OCI-LY1 (cell line): Measurements from ENCODE around the gene GBP7.

Source experiments
- H2AFZ ChIP-seq: fragments of 200-600 bp; sonication (generic), shearing (Covaris generic); 2 replicates; pipeline ENCODE4 v1.6.0; 2014; ENCODE audit warnings: antibody characterized with exemption, mild to moderate bottlenecking, low read length
- H3F3A ChIP-seq: fragments of 200-600 bp; sonication (generic), shearing (Covaris generic); 2 replicates; pipeline ENCODE4 v1.6.0; 2014; ENCODE audit warnings: mild to moderate bottlenecking, antibody characterized with exemption, low read length, moderate library complexity; ENCODE audit not compliant: insufficient read depth
- H3K27ac ChIP-seq: fragments of 200-600 bp; sonication (generic); 2 replicates; pipeline ENCODE4 v1.5.1; 2014; ENCODE audit warnings: low read length, mixed run types, mild to moderate bottlenecking, low read depth; ENCODE audit not compliant: poor library complexity, severe bottlenecking
- H3K27me3 ChIP-seq: fragments of 200-600 bp; sonication (generic); 2 replicates; pipeline ENCODE4 v1.6.0; 2014; ENCODE audit warnings: antibody characterized with exemption, mild to moderate bottlenecking, low read length, moderate library complexity; ENCODE audit not compliant: insufficient read depth
- H3K36me3 ChIP-seq: fragments of 200-600 bp; sonication (generic); 2 replicates; pipeline ENCODE4 v1.6.1; 2014; ENCODE audit warnings: mild to moderate bottlenecking, antibody characterized with exemption, low read length, moderate library complexity, mixed read lengths; ENCODE audit not compliant: insufficient read depth
- H3K4me1 ChIP-seq: fragments of 200-600 bp; sonication (generic); 2 replicates; pipeline ENCODE4 v1.5.1; 2014; ENCODE audit warnings: mild to moderate bottlenecking, low read length, moderate library complexity; ENCODE audit not compliant: insufficient read depth, severe bottlenecking
- H3K4me2 ChIP-seq: fragments of 200-600 bp; sonication (generic), shearing (Covaris generic); 2 replicates; pipeline ENCODE4 v1.6.1; 2014; ENCODE audit warnings: low read length
- H3K4me3 ChIP-seq: fragments of 200-600 bp; sonication (generic); 2 replicates; pipeline ENCODE4 v1.5.1; 2014; ENCODE audit warnings: low read length, low read depth, mild to moderate bottlenecking, mixed read lengths; ENCODE audit not compliant: poor library complexity, severe bottlenecking
- H3K79me2 ChIP-seq: fragments of 200-600 bp; shearing (Covaris generic); 2 replicates; pipeline ENCODE4 v1.6.1; 2016; ENCODE audit warnings: mixed run types, low read length, mixed read lengths; ENCODE audit not compliant: insufficient read depth
- H3K9ac ChIP-seq: fragments of 200-600 bp; sonication (generic), shearing (Covaris generic); 2 replicates; pipeline ENCODE4 v1.6.1; 2014; ENCODE audit warnings: mild to moderate bottlenecking, low read length, mixed read lengths
- H3K9me2 ChIP-seq: fragments of 200-600 bp; sonication (generic), shearing (Covaris generic); 2 replicates; pipeline ENCODE4 v1.6.1; 2014; ENCODE audit warnings: low read depth, mild to moderate bottlenecking, low read length, mixed read lengths
- H3K9me3 ChIP-seq: fragments of 200-600 bp; shearing (Covaris generic); 2 replicates; pipeline ENCODE4 v1.6.1; 2014; ENCODE audit warnings: low read length, mixed read lengths
- H4K20me1 ChIP-seq: fragments of 200-600 bp; sonication (generic), shearing (Covaris generic); 2 replicates; pipeline ENCODE4 v1.6.0; 2016; ENCODE audit warnings: mild to moderate bottlenecking, low read length; ENCODE audit not compliant: insufficient read depth
- EZH2 ChIP-seq: fragments of 200-600 bp; sonication (generic), shearing (Covaris generic); IDR thresholded peaks from 2 replicates; pipeline ENCODE4 v1.8.0; 2017; ENCODE audit warnings: borderline replicate concordance, mixed run types, mild to moderate bottlenecking, antibody characterized with exemption, low read length, moderate library complexity, mixed read lengths
- TF ChIP-seq, protein P1 (sequence below): fragments of 200-600 bp; sonication (generic), shearing (Covaris generic); IDR thresholded peaks from 2 replicates; pipeline ENCODE4 v1.5.1; 2017; ENCODE audit warnings: mild to moderate bottlenecking, antibody characterized with exemption, low read length, moderate library complexity, mixed read lengths

The GBP7 gene

DNA sequence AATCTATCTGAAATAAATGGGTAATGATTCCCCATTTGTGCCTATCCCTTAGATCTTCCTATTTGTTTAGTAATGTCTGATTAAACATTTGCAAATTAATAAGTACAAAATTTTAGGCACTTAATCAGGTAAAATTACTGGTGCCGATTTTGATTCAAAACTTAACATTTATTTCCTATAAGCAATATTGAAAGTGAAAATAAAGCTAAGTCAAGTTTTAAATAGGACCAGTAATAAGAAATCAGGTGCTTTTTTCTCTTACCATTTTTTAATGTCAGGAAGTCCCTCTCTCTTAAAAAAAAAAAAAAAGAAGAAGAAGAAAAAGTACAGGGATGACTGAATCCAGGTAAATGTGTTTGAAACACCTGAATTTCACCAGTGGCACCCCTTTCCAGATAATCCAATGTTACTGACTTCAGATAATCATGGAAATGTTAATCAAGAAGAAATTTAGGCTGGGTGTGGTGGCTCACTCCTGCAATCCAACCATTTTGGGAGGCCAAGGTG, 23.8 kb upstream of the GBP7 start:
- no peak for TF ChIP-seq EZH2
- TF ChIP-seq, protein P1, sequence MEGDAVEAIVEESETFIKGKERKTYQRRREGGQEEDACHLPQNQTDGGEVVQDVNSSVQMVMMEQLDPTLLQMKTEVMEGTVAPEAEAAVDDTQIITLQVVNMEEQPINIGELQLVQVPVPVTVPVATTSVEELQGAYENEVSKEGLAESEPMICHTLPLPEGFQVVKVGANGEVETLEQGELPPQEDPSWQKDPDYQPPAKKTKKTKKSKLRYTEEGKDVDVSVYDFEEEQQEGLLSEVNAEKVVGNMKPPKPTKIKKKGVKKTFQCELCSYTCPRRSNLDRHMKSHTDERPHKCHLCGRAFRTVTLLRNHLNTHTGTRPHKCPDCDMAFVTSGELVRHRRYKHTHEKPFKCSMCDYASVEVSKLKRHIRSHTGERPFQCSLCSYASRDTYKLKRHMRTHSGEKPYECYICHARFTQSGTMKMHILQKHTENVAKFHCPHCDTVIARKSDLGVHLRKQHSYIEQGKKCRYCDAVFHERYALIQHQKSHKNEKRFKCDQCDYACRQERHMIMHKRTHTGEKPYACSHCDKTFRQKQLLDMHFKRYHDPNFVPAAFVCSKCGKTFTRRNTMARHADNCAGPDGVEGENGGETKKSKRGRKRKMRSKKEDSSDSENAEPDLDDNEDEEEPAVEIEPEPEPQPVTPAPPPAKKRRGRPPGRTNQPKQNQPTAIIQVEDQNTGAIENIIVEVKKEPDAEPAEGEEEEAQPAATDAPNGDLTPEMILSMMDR, result no peak
- Histone ChIP-seq H3K9me3 (no peaks in the 10 kb centered on the region), H3K4me3 (no peak overlapping the region), H3K79me2 (no peaks in the 10 kb centered on the region), H4K20me1 (no peaks in the 10 kb centered on the region), H3F3A (no peaks in the 10 kb centered on the region), H3K4me2 (no peak overlapping the region), H3K9ac (no peak overlapping the region), H2AFZ (no peak overlapping the region), H3K27me3 (no peaks in the 10 kb centered on the region), H3K36me3 (no peaks in the 10 kb centered on the region), H3K27ac (no peak overlapping the region), H3K9me2 (no peaks in the 10 kb centered on the region), H3K4me1 (no peaks in the 10 kb centered on the region)

DNA sequence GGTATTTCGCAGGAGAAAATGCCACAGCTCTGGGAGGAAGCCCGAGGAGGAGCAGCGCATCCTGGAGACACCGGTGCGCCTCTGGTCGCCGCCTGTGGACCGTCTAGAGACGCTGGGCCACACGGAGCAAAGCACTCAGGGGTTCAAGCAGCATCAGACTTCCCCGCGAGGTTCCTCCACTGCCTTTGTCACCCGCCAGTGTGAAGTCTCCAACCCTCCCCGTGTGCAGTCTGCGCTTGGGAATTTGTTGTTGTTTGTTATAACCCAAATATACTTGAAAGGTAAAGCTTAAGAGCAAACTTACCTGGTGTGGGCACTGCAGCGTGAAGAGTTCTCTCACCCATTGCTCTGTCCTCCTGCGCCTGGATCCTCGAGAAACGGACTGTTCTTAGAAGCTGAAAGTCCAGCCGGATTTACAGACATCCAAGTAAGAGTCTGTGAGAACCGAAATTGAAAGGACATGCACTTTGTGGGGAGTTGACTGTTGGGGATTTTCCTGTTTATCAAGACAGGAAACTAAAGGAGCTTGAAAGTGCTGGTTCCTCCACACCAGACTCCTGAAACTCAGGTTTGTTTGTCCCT, 22.8 kb upstream of the GBP7 start, which contains the start of gene GBP4:
Gene GBP4, minus strand, starts transcription at position 452 of the 582 bp plus-strand sequence. Its CDS starts 108 bp downstream, at position 344.
- Histone ChIP-seq H3K4me3 (no peak within 1 kb of the TSS), H3K4me2 (no peak within 1 kb of the TSS)

DNA sequence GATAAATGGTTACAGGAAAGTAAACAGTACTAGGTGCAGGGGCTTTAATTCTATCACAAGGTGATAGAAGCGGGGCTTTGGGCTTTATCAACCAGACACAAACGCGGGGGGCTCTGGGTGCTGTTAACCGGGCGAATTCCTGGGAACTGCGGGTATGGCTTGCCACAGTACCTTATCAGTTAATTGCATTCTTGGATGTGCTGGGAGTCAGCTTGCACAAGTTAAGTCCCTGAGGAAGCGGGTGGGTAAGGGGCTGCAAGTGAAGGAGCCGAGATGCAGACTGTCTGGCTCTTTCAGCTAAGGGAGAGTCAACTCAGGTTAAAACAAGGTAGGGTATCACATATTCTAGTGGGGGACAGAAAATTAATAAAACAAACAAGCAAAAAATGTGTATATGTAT, 22.3 kb upstream of the GBP7 start:
- no peak overlapping the region for H3K27ac ChIP-seq
- no peak overlapping the region for H2AFZ ChIP-seq
- H3K9me3 ChIP-seq, result no peaks in the 10 kb centered on the region
- no peaks in the 10 kb centered on the region for H3K36me3 ChIP-seq
- TF ChIP-seq, protein P1, result no peak
- TF ChIP-seq EZH2, result no peak
- no peak overlapping the region for H3K9ac ChIP-seq
- H3K4me1 ChIP-seq, result no peaks in the 10 kb centered on the region
- H3K9me2 ChIP-seq, result no peaks in the 10 kb centered on the region
- H4K20me1 ChIP-seq, result no peaks in the 10 kb centered on the region
- H3F3A ChIP-seq, result no peaks in the 10 kb centered on the region
- H3K4me2 ChIP-seq, result no peak overlapping the region
- no peaks in the 10 kb centered on the region for H3K27me3 ChIP-seq
- no peak overlapping the region for H3K4me3 ChIP-seq
- H3K79me2 ChIP-seq, result no peaks in the 10 kb centered on the region

More for the DNA sequence above, 22.8 kb upstream of the GBP7 start, which contains the start of gene GBP4:
- Histone ChIP-seq H3K9me3 (no peaks in the 10 kb centered on the region), H3K27ac (no peak within 1 kb of the TSS), H3K9me2 (no peaks in the 10 kb centered on the region), H3K27me3 (no peaks in the 10 kb centered on the region), H2AFZ (no peak within 1 kb of the TSS), H3K36me3 (no peaks in the 10 kb centered on the region), H4K20me1 (no peaks in the 10 kb centered on the region), H3K79me2 (no peaks in the 10 kb centered on the region), H3K9ac (no peak within 1 kb of the TSS), H3F3A (no peaks in the 10 kb centered on the region), H3K4me1 (no peaks in the 10 kb centered on the region)
- TF ChIP-seq EZH2, result no peak
- TF ChIP-seq, protein P1, result no peak
